ENCODE results near the gene CHRNA4.

CHRNA4 gene

DNA sequence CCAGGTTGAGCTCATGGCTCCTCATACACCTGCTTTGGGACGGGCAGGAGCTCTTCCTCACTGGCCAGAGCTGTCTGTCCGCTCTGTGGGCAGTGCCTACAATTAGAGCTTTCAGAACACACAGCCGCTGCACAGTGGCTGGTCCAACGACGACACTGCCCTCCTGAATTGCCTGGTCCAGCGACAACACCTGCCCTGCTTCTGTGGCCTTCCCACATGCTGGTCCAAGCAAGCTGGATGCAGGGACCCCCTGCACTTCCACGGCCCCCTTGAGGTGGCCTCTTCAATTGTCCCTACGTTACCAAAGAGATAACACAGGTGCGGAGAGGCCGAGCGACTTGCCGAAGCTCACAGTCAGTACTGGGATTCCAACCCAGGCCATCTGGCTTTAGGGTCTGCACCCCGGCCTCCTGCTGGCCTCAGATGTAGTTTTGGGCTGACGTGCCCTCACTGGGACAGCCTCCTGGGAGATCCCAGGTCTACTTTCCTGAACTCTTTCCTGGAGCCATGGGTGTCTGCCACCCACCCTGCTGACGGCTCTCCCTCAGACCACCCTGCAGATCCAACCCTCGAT, 1.4 kb upstream of the CHRNA4 start:
- DNase-seq = no peak

DNA sequence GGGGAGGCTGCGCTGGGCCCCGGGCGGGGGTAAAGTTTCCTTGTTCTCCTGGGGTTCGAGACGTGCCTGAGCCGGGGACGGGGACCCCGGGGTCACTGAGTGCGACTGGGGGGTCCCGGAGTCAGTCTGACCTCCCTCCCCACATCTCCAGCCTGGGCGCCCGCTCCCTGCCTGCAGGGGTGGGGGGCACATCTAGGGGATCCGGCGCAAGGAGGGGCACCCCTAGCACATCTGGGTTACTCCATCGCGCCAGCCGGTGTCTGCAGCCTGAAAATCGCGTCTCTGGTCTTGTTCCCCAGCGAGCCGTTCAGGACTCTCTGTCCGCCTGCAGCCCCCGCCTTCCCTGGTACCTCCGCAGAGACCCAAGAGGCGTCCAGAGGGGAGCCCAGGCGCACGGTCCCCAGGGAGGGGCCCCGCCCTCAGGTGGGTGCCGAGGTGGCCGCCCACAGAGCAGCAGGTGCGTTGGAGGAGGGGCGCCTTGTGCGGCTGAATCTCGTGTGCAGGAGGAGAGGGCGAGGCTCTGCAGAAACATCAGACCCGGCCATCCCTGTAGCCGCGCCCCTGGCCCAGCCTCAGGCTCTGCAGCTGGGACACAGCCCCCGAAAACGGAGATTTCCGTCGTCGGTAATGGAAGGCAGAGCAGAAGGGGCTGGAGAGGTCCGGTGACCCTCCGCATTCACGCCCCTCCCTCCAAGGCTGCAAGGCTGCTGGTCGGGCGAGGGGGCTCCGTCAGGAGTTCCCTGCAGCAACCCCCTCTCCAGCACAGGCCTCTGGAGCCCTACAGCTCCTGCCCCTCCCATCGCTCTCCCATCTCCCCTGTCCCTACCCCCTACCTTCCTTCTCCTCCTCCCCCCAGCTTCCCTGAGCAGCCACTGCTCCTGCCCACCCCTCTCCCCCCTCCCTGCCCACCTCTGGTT, 628 bp upstream of the CHRNA4 start:
- no peak for DNase-seq

DNA sequence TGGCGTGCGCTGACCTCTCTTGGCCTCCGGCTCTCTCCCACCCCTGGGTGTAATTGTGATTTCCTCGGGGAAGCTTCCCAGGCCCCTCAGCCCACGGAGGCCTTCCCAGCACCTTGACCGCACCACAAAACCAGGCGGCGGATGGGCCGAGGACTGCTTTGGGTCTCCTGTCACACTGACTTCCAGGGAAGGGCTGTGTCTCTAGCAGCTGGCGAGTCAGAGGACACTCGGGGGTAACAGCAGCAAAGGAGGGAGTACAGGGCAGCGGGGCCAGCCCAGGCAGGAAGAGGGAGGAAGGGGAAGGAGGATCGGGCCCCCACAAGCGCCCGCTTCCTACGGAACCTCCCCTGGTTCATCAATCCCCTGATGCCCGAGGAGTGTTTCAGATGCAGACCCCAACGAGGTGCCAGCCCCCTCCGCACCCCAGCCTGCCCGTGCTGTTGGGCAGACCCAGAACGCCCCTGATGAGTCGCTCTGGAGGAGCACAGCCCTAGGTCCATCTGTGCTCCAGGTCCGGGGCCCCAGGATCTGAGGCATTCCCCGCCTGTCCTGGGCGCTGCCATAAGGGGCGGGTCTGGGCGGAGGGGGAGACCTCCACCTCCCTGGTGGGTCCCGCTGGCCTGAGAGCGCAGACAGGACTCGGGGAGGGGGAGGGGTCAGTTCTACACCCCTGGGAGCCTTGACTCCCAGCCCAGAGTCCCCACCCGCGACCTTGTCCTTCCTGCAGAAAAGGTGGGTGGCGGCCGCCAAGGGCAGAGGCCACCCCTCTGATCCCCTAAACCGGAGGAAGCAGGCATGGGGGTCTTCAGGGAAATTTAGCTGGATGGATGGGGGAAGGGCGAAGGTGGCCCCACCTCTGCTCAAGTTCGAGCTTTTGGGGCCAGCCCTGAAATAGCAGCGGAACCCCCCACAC, 956 bp downstream of the CHRNA4 start:
- no peak for DNase-seq

DNA sequence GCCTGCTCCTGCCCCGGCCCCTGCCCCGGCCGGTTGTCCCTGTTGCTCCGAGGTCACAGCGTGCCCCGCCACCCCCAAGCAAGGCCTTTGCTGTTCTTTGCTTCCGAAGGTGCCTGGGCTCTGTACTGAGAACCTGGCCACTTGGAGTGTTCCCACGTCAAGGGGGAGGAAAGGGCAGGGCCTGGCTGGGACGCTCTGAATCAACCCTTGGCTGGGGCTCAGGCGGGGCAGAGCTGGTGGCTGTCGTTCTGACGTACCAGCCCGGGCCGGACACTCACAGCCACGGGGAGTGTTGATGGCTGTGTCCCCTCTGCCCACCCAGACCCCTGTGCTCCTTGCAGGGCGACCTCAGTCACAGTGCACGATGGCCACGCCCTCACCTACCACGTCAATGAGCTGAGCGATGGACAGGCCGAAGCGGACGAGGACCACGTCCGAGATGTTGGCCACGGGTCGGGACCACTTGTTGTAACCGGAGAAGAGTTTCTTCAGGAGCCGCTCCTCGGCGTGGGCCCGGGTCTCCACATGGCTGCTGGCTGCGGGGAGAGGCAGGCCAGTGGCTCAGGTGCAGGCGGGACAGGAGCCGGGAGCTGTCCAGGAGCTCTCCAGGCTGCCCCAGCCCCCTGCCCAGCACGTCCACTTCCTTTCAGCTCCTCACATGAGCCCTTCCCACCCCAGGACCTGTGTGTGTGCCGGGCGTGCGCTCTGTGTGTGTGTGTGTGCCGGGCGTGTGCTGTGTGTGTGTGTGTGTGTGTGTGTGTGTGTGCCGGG, 1.8 kb downstream of the CHRNA4 start:
- DNase-seq = no peak

DNA sequence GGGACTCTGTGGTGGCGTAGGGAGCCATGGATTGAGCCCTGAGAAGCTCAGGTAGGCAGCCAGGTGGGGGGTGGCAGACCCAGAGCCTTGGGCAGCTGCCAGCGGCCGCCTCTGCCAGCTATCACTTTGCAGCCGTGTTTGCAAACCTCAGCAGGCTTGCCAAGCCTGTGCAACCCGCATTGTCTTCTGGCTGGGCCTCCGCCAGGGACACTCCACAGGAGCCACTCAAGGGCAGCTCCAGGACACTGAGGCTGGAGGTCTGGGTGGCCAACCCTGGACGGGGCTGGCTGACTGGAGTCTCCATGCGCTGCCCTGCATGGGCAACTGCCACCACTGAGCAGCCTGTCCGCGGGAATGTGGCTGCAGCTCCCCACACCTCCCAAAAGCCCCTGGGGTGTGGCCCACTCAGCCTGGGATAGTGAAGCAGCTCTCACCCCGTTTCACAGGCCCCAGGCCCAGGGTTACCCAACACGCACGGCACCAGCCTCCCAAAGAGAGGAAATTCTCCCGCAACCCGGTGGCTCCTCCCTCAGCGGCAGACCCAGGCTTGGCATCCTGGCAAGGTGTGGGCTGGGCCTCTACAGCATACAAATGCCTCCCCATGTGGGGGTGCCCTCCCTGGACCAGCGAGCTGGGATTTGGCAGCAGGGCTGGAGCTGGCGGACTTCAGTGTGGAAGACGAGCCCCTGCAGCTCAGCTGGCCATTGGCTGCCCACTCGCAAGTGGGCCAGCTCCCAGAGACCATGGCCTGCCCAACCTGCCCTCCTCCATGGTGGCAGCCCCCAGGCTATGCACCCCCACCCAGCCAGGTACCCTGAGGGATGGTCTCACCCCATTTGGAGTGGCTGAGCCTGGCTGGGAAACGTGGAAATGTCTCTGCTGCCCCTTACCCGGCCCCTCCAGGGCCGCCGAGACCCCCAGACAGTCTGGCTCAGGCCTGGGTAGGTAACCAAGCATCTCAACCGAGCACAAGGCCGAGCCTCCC, 2.9 kb downstream of the CHRNA4 start:
- DNase-seq = no peak

DNA sequence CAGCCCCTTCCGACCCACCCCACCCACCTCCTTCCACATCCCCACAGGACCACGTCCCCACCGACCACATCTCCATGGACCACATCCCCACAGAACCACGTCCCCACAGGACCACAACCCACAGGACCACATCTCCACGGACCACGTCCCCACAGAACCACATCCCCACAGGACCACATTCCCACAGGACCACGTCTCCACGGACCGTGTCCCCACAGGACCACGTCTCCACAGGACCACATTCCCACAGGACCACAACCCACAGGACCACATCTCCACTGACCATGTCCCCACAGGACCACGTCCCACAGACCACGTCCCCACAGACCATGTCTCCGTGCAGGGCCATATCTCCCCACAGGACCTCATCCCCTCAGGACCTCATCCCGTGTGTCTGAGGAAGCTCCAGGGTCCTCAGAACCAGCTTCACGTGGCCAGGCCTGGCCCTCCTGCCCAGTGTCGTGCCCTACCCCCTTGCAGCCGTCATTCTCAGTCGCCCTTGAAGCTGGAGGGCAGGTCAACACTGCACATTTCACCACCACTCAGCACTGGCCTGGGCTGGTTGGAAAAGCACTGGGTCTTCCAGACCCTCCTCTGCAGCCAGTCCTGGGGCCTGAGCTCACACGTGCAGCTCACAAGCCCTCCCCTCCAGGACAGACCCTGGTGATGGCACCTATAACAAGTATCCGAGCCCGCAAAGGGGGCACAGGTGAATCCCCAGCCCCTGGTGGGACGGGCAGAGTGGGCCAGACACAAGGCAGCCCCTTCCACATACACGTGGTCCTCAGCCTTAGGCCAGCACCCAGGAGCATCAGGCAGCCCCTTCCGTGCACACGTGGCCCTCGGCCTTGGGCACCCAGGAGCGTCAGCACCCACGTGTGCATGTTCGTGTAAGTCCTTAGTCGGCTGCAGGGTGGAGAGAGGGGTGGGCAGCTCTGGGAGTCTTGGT, 3.9 kb downstream of the CHRNA4 start:
- no peak for DNase-seq

DNA sequence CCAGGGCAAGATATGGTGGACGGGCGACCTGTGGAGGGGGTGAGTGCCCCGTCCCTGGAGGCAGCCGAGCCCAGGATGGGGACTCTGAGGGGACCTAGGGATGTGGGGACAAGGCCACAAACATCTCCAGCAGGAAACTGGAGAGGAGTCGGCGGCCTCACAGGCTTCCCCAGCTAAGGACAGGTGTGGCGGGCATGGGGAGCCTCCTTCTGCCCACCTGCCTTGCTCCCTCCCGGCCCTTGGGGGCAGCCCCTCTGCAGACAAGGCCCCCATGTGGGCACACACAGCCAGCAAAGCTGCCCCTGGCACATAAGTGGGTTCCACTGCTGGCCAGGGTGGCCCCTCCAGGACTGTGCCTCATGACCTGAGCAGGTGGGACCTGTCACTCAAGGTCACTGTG, 4.6 kb downstream of the CHRNA4 start:
- no peak for DNase-seq

DNA sequence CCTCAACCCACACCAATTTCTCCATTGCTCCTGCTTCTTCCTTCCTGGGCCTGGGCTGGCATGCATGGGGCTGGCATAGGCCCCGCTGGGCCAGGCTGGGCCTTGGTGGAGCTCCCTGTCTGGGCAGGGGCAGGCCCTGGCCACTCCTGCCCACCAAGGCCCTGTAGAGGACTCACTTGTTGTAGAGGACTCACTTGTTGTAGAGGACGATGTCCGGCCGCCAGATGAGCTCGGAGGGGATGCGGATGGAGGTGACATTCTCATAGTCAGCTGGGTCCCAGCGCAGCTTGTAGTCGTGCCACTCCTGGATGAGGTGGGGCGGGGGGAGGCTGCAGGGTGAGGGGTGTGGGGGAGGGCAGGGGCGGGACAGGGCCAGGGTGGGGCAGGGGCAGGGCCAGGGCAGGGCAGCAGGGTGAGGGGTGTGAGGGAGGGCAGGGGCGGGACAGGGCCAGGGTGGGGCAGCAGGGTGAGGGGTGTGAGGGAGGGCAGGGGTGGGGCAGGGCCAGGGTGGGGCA, 5.3 kb downstream of the CHRNA4 start:
- DNase-seq = no peak

DNA sequence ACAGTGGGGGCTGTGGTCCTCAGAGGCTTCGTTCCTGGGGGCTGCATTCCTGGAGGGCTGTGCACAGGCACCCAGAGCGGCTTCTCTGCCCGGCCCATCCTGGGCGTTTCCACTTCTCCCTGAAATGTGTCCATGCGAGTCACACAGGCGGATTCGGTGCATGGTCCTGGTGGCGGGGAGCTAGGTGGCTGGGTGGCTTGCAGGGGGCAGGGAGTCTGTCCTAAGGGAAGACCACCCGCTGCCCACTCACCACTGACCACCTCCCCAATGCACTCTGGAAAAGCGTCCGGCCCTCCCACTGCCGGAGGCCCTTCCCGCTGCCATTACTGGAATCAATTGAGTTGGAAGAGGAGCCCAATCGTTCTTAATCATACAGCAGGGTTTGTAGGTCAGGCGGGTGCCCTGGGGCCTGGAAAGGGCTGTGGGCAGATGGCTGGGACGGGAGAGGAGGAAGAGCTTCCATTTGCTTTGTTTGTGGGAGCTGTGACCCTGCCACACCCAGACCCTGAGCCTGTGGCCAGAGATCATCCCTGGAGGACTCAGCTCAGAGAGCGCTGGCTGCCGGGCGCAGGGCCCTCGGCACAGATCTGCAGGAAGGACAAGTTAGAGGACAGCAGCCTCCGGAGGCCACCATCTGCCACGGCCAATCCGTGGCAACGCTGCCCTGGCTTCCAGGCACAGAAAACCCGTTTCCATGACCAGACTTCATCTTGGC, 6.4 kb downstream of the CHRNA4 start:
- no peak for DNase-seq

DNA sequence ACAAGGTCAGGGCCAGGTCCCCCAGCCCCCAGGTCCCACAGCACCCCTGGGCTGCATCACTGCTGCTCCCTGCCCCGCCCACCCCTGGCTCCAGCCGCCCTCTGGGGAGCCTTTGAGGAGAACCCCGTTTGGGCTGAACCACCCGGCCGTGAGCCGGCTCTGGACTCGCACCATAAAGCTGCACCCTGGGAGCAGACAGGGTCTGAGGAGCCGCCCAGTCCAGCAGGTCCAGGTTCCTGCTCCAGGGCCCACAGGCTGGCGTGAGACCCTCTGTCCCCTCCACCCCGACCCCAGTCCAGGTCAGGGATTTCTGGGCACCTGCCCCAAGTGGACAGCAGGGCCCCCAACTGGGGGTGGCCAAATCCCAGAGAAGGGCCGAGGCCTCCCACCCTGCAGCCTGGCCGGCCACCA, 8.3 kb downstream of the CHRNA4 start:
- no peak for DNase-seq

DNA sequence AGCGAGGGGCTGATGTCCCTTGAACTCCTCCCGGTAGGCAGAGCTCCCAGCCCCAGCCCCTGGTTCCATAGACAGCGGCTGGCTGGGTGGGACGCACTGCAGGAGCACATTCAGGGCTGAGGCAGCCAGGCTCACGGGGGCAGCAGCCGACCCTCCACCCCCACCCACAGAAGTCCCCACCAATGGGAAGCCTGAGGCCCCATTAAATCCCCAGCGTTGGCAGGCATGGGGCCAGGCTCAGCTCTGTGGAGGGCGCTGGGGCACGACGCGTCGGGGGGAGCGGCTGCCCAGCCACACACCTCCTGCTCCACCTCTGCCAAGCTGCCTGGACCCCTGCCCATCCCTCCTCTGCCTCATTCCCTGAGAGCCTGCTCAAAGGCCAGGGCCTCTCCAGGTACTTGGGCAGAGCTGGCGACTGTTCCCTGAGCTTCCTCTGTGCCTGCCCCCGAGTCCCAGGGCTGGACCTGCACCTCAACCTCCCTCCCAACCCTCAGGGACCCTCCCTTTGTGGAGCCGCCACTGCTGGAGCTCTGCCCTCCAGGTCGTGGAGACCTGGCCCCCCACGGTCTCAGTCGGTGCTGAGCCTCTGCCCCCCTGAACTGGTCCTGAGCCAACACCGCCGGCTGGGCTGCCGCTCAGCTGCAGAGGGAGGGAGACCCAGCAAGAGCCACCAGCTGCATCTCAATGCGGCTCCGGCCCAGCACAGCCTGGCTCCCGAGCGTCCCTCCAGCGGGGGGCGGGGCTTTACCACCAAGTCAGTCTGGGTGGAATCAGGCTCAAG, 9.1 kb downstream of the CHRNA4 start:
- no peak for DNase-seq

DNA sequence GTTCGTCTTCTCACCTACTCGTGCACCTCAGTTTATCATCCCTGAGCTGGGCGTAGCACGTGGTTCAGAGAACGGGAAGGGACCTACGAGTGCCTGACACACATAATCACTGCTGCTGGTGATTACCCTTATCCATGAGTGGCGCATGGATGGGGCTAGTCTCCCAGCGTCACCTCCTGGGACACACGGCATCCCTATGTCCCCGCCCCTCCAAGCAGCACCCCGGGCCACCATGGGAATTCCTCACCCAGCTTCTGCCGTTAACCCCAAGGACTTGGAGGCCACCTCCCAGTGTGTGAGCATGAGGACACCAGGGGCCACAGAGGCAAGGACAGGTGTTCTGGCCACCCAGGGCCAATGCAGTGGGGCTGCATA, 9.8 kb downstream of the CHRNA4 start:
- DNase-seq = no peak

DNA sequence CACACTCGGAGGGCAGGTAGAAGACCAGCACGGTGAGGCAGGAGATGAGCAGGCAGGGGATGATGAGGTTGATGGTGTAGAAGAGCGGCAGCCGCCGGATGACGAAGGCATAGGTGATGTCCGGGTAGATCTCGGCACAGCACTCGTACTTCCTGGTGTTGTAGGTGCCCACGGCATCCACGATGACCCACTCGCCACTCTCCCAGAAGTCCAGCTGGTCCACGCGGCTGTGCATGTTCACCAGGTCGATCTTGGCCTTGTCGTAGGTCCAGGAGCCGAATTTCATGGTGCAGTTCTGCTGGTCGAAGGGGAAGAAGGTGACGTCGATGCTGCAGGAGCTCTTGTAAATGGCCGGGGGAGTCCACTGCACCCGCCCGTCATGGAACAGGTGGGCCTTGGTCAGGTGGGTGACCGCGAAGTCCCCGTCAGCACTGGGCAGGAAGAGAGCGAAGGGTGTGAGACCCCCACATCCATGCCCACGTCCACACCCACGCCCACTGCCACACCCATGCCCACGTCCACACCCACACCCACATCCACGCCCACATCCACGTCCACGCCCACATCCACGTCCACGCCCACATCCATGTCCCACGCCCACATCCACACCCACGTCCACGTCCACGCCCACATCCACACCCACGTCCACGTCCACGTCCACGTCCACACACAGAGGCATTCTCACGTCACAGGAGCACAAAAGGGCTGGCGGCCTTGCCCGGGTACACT, 10.4 kb downstream of the CHRNA4 start:
- DNase-seq = no peak

DNA sequence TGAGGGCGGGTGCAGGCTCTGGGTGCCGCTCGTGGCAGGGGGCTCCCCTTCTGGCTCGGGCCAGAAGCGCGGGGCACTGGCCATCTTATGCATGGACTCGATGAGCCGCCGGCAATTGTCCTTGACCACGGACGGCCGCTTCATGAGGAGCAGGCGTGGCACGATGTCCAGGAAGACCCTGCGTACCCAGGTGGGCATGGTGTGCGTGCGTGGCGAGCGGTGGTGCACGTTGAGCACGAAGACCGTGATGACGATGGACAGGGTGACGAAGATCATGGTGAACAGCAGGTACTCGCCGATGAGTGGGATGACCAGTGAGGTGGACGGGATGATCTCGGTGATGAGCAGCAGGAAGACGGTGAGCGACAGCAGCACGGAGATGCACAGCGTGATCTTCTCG, 11.0 kb downstream of the CHRNA4 start:
- no peak for DNase-seq

DNA sequence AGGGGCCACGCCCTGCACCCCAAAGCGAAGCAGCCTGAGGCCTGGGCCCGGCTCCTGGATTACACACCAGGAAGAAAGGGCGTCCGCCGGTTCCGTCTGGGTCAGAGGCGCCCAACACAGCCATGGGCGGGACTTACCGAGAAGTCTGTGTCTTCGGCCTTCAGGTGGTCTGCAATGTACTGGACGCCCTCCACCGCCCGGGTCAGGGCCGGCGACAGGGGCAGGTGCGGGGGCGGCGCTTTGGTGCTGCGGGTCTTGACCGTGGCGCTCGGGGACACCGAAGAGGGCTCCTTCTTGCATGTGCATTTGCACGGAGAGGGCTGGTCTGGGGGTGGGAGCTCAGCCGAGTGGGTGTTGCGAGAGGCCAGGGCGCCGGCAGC, 11.6 kb downstream of the CHRNA4 start:
- DNase-seq = no peak

DNA sequence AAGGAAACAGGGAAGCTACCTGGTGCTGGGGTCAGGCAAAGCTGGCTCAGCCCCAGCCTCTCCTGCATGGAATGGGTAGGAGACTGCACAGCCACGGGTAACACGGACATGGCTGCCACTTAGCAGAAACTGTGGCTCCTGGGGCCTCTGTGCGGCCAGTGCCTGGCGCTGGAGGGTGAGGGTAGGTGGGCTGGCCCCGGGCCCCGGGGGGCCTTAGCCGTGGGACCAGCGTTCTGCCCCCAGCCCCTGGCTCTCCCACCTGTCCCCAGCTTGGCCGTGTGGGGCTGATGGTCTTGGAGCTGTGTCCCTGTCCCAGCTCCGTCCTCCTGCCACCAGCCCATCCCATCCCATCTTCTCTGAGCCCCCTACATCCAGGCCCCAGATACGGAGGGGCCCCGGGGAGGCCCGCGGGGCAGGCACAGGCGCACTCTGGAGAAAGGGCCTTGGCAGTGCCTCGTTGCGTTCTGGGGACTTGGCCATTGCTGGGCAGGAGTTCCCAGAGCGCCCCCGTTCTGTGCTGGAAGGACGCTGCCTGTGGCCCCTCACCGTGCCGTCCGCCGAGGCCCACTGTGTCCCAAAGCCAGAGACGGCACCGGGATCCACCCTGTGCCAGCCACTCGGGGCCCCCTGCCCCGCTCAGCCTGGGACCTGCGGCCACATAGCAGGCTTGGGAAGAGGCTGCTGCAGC, 12.2 kb downstream of the CHRNA4 start:
- no peak for DNase-seq
